Activated T-helper 17 cell treated with anti-CD3 and anti-CD28 coated beads, Interleukin-2, amount 50 U/mL, for 72 hours (primary cell): ENCODE data around the gene NTN4. TPM values are rescaled to one million over a fixed set of nuclear protein-coding genes. Genes with fewer than 3 reads are reported as not detected.

Experiments
- ATAC-seq: fragments of 150-1000 bp; cut with Tn5 transposase; replicated peaks from 2 replicates; pipeline ENCODE4 v1.10.0; 2021; ENCODE audit warnings: mild to moderate bottlenecking, moderate library complexity
- H3K27ac Mint-ChIP-seq: one replicate; pipeline ENCODE4 v1.8.0; 2022; ENCODE audit warnings: mixed read lengths
- H3K27me3 Mint-ChIP-seq: one replicate; pipeline ENCODE4 v1.8.0; 2022; ENCODE audit warnings: mixed read lengths
- H3K36me3 Mint-ChIP-seq: one replicate; pipeline ENCODE4 v1.8.0; 2022; ENCODE audit warnings: low read depth, mild to moderate bottlenecking, mixed read lengths
- H3K4me1 Mint-ChIP-seq: one replicate; pipeline ENCODE4 v1.8.0; 2022; ENCODE audit warnings: mixed read lengths
- H3K4me3 Mint-ChIP-seq: one replicate; pipeline ENCODE4 v1.8.0; 2022; ENCODE audit warnings: mild to moderate bottlenecking, mixed read lengths
- H3K9me3 Mint-ChIP-seq: one replicate; pipeline ENCODE4 v1.8.0; 2022; ENCODE audit warnings: mixed read lengths
- total RNA-seq, 2 donors: library from RNA; stranded (reverse); gene quantifications; one replicate each; pipeline ENCODE4 v1.2.3, GENCODE V29; 2022

NTN4 gene
- total RNA-seq, 2 donors from 2014 or later = 0.06 to 0.34 TPM

DNA sequence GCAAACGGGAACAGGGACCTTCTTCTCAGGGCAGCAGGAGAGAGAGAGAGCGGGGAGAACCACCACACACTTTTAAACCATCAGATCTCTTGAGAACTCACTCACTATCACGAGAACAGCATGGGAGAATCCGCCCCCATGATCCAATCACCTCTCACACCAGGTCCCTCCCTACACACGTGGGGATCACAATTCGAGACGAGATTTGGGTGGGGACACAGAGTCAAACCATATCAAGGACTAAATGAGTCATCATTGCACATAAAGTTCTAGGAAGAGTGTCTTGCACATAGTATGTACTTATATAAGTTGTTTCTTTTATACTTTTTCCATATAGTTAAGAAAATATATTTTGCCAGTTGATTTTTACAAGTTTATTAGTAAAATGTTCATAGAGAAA, 17.6 kb upstream of the NTN4 start:
- no peaks in the 10 kb centered on the region for H3K36me3 Mint-ChIP-seq
- no peak overlapping the region for H3K4me3 Mint-ChIP-seq
- peaks cover 5% of the 10 kb centered on the region for H3K9me3 Mint-ChIP-seq
- peaks cover 3% of the 10 kb centered on the region for H3K27me3 Mint-ChIP-seq
- peaks cover 17% of the 10 kb centered on the region for H3K4me1 Mint-ChIP-seq
- ATAC-seq = no peak
- no peak overlapping the region for H3K27ac Mint-ChIP-seq

GRCh38 chr12:95805864-95806671, 15.5 kb upstream of the NTN4 start:
- H3K4me3 Mint-ChIP-seq = peak overlapping the region; percentile 28
- peak overlapping the region; percentile 37 for H3K27ac Mint-ChIP-seq
- peaks cover 5% of the 10 kb centered on the region for H3K9me3 Mint-ChIP-seq
- H3K27me3 Mint-ChIP-seq = no peaks in the 10 kb centered on the region
- ATAC-seq = peak; percentile 95
- peaks cover 17% of the 10 kb centered on the region for H3K4me1 Mint-ChIP-seq
- H3K36me3 Mint-ChIP-seq = no peaks in the 10 kb centered on the region

GRCh38 chr12:95804291-95804690, 13.7 kb upstream of the NTN4 start:
- ATAC-seq = no peak
- H3K36me3 Mint-ChIP-seq = no peaks in the 10 kb centered on the region
- no peak overlapping the region for H3K27ac Mint-ChIP-seq

GRCh38 chr12:95803817-95804216, 13.3 kb upstream of the NTN4 start:
- Mint-ChIP-seq H3K4me1 (peaks cover 17% of the 10 kb centered on the region), H3K36me3 (no peaks in the 10 kb centered on the region), H3K27ac (no peak overlapping the region), H3K9me3 (peaks cover 5% of the 10 kb centered on the region), H3K27me3 (no peaks in the 10 kb centered on the region), H3K4me3 (no peak overlapping the region)
- ATAC-seq = no peak

More at GRCh38 chr12:95804291-95804690, 13.7 kb upstream of the NTN4 start:
- Mint-ChIP-seq H3K4me3 (no peak overlapping the region), H3K4me1 (peaks cover 17% of the 10 kb centered on the region), H3K27me3 (no peaks in the 10 kb centered on the region), H3K9me3 (peaks cover 5% of the 10 kb centered on the region)

- H3K4me3 Mint-ChIP-seq = no peak overlapping the region
- no peaks in the 10 kb centered on the region for H3K27me3 Mint-ChIP-seq
- H3K9me3 Mint-ChIP-seq = no peaks in the 10 kb centered on the region
- peaks cover 11% of the 10 kb centered on the region for H3K4me1 Mint-ChIP-seq
- no peaks in the 10 kb centered on the region for H3K36me3 Mint-ChIP-seq
- no peak for ATAC-seq
- no peak overlapping the region for H3K27ac Mint-ChIP-seq
These were observed 12.1 kb upstream of the NTN4 start for GRCh38 chr12:95802482-95803270.

GRCh38 chr12:95796982-95797289, 6.4 kb upstream of the NTN4 start:
- Mint-ChIP-seq H3K4me1 (peaks cover 12% of the 10 kb centered on the region), H3K27me3 (peaks cover 2% of the 10 kb centered on the region), H3K27ac (no peak overlapping the region), H3K36me3 (no peaks in the 10 kb centered on the region), H3K4me3 (no peak overlapping the region), H3K9me3 (no peaks in the 10 kb centered on the region)
- peak; percentile 2 for ATAC-seq

- Mint-ChIP-seq H3K36me3 (no peaks in the 10 kb centered on the region), H3K4me3 (peak overlapping the region; percentile 4), H3K27ac (no peak overlapping the region), H3K27me3 (peaks cover 7% of the 10 kb centered on the region), H3K4me1 (peaks cover 12% of the 10 kb centered on the region), H3K9me3 (no peaks in the 10 kb centered on the region)
- peak; percentile 76 for ATAC-seq
These were observed 5.8 kb upstream of the NTN4 start for GRCh38 chr12:95796225-95796981.

- Mint-ChIP-seq H3K4me3 (peak overlapping the region; percentile 79), H3K4me1 (peaks cover 3% of the 10 kb centered on the region), H3K9me3 (no peaks in the 10 kb centered on the region), H3K27ac (no peak overlapping the region), H3K36me3 (no peaks in the 10 kb centered on the region), H3K27me3 (peaks cover 9% of the 10 kb centered on the region)
- ATAC-seq = peak; percentile 57
These were observed 619 bp upstream of the NTN4 start for GRCh38 chr12:95790917-95791849.

GRCh38 chr12:95789126-95790032, 1.2 kb downstream of the NTN4 start:
- H3K27me3 Mint-ChIP-seq = peaks cover 9% of the 10 kb centered on the region
- H3K36me3 Mint-ChIP-seq = no peaks in the 10 kb centered on the region

DNA sequence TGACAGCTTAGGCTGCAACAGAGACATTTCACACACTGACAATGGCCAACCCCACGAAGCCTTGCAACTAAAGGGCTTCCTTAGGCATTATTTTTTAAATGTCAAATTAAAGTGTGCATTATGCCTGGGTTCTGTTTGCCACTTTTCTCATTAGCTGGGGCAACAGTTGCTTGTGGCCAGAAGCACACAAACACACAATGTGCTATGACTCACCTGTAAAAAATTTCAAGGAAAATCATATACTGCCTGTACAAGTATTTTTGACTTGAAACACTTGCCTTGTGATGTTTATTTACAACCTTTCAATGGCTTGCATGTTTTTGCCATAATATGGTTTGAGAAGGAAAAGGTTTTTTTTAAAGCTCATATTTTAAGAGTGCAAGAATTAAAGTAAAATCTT, 1.9 kb downstream of the NTN4 start:
- no peak for ATAC-seq

More at GRCh38 chr12:95789126-95790032, 1.2 kb downstream of the NTN4 start:
- H3K4me3 Mint-ChIP-seq = peak overlapping the region; percentile 79
- no peaks in the 10 kb centered on the region for H3K9me3 Mint-ChIP-seq
- H3K4me1 Mint-ChIP-seq = no peaks in the 10 kb centered on the region
- ATAC-seq = peak; percentile 20
- no peak overlapping the region for H3K27ac Mint-ChIP-seq

DNA sequence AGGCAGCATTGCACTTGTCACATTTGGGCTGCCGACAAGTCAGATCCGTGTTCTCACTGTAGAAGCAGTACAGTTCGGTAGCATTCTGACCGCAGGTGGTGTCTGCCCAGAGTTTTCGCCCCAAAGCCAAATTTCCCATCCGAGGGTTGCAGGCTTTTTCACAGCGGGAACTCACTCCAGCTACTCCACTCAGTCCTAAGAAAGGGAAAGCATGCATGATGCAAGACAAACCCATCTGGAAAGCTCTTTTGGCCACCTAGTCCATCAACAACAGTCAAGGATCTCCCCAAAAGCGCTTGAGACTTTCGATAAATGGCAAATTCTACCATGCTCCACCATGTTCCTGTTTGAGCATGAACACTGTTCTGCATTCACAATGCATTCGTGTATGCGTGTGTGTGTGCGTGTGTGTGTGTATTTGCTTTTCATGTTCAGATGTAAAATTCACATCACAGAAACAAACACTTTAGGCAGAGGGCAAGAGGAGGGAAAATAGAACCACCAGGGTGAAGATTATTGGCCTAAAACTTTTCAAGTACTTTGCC, 3.2 kb downstream of the NTN4 start:
- Mint-ChIP-seq H3K36me3 (no peaks in the 10 kb centered on the region), H3K4me3 (no peak overlapping the region), H3K27me3 (peaks cover 9% of the 10 kb centered on the region), H3K4me1 (no peaks in the 10 kb centered on the region), H3K9me3 (no peaks in the 10 kb centered on the region), H3K27ac (no peak overlapping the region)
- no peak for ATAC-seq

More for the DNA sequence above, 1.9 kb downstream of the NTN4 start:
- Mint-ChIP-seq H3K9me3 (no peaks in the 10 kb centered on the region), H3K27ac (no peak overlapping the region), H3K4me3 (peak overlapping the region; percentile 79), H3K27me3 (peaks cover 9% of the 10 kb centered on the region), H3K36me3 (no peaks in the 10 kb centered on the region), H3K4me1 (no peaks in the 10 kb centered on the region)

DNA sequence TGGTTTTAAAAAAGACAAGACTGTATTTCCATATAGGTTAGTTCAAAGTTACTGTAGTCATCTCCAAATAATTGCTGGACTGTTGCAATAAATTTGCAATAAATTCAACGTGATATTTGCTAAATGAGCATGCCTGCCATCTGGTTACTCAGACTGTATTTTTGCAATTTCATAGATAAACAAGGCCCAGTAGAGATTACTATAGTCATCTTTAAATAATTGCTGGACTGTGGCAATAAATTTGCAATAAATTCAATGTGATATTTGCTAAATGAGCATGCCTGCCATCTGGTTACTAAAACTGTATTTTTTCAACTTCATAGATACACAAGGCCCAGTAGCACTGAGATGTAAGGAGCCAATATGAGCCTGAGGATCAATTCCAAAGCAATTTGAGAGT, 5.6 kb downstream of the NTN4 start:
- no peak overlapping the region for H3K4me3 Mint-ChIP-seq
- H3K4me1 Mint-ChIP-seq = no peaks in the 10 kb centered on the region
- no peaks in the 10 kb centered on the region for H3K9me3 Mint-ChIP-seq
- H3K36me3 Mint-ChIP-seq = no peaks in the 10 kb centered on the region
- no peaks in the 10 kb centered on the region for H3K27me3 Mint-ChIP-seq
- H3K27ac Mint-ChIP-seq = no peak overlapping the region
- ATAC-seq = no peak

DNA sequence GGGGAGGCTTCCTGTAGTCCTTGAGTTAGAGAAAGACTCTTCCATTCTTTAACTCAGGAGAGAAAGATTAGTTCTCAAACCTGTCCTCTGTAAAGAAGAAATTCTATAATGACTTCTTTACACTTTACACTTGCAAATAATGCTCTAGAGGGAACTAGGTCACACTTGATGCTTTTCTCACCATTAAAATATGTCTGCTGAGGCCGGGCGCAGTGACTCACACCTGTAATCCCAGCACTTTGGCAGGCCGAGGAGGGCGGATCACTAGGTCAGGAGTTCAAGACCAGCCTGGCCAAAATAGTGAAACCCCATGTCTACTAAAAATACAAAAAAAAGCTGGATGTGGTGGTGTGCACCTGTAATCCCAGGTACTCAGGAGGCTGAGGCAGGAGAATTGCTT, 6.3 kb downstream of the NTN4 start:
- ATAC-seq = no peak
- no peaks in the 10 kb centered on the region for H3K27me3 Mint-ChIP-seq
- H3K36me3 Mint-ChIP-seq = no peaks in the 10 kb centered on the region
- no peak overlapping the region for H3K27ac Mint-ChIP-seq
- H3K4me1 Mint-ChIP-seq = no peaks in the 10 kb centered on the region
- no peaks in the 10 kb centered on the region for H3K9me3 Mint-ChIP-seq
- no peak overlapping the region for H3K4me3 Mint-ChIP-seq
